Neural cell (in vitro differentiated cells): Measurements from ENCODE around the gene TLE4. TPM values are rescaled to one million over a fixed set of nuclear protein-coding genes. Genes with fewer than 3 reads are reported as not detected.

Source experiments
- H2AFZ ChIP-seq: fragments of 200-600, 300-800 bp; sonication (generic), shearing (Covaris generic); 2 replicates; pipeline ENCODE4 v1.6.0; 2014; ENCODE audit warnings: low read depth, mild to moderate bottlenecking, antibody characterized with exemption, low read length, moderate library complexity
- H3F3A ChIP-seq: fragments of 200-600 bp; shearing (Covaris generic); 2 replicates; pipeline ENCODE4 v1.6.1; 2016; ENCODE audit warnings: mild to moderate bottlenecking, moderate library complexity, mixed read lengths, antibody characterized with exemption, low read length; ENCODE audit not compliant: insufficient read depth, poor library complexity, severe bottlenecking
- H3K27ac ChIP-seq: fragments of 200-600, 300-800 bp; sonication (generic), shearing (Covaris generic); 2 replicates; pipeline ENCODE4 v1.5.1; 2014; ENCODE audit warnings: mild to moderate bottlenecking, low read length, moderate library complexity
- H3K27me3 ChIP-seq: fragments of 300-800, 200-600 bp; sonication (generic), shearing (Covaris generic); 2 replicates; pipeline ENCODE4 v1.6.0; 2014; ENCODE audit warnings: mild to moderate bottlenecking, low read depth, low read length, moderate library complexity; ENCODE audit not compliant: insufficient read depth
- H3K36me3 ChIP-seq: fragments of 300-800, 200-600 bp; sonication (generic), shearing (Covaris generic); 2 replicates; pipeline ENCODE4 v1.5.1; 2014; ENCODE audit warnings: mild to moderate bottlenecking, antibody characterized with exemption, low read length, moderate library complexity; ENCODE audit not compliant: insufficient read depth
- H3K4me2 ChIP-seq: fragments of 300-800, 200-600 bp; sonication (generic), shearing (Covaris generic); 2 replicates; pipeline ENCODE4 v1.6.0; 2014; ENCODE audit warnings: mild to moderate bottlenecking, low read length
- H3K4me3 ChIP-seq: fragments of 300-800, 200-600 bp; sonication (generic), shearing (Covaris generic); 2 replicates; pipeline ENCODE4 v1.5.1; 2014; ENCODE audit warnings: mild to moderate bottlenecking, low read length, moderate library complexity
- H3K79me2 ChIP-seq: fragments of 200-600 bp; shearing (Covaris generic); replicated peaks from 2 replicates; pipeline ENCODE4 v1.6.0; 2014; ENCODE audit warnings: mild to moderate bottlenecking, low read length, moderate library complexity; ENCODE audit not compliant: insufficient read depth
- H3K9ac ChIP-seq: fragments of 300-800, 200-600 bp; sonication (generic), shearing (Covaris generic); 2 replicates; pipeline ENCODE4 v1.6.1; 2016; ENCODE audit warnings: mild to moderate bottlenecking, low read length, mixed read lengths
- H3K9me2 ChIP-seq: fragments of 200-600 bp; shearing (Covaris generic); 2 replicates; pipeline ENCODE4 v1.6.1; 2016; ENCODE audit warnings: mild to moderate bottlenecking, low read length, mixed read lengths; ENCODE audit not compliant: insufficient read depth
- H3K9me3 ChIP-seq: fragments of 200-600, 300-800 bp; sonication (generic), shearing (Covaris generic); 2 replicates; pipeline ENCODE4 v1.6.1; 2016; ENCODE audit warnings: mild to moderate bottlenecking, mixed run types, low read length, moderate library complexity, mixed read lengths
- H4K20me1 ChIP-seq: fragments of 200-600 bp; shearing (Covaris generic); 2 replicates; pipeline ENCODE4 v1.6.1; 2016; ENCODE audit warnings: mild to moderate bottlenecking, mixed run types; ENCODE audit not compliant: insufficient read depth
- CTCF ChIP-seq: fragments of 450-650 bp; IDR thresholded peaks from 2 replicates; pipeline ENCODE4 v1.5.1; 2014; ENCODE audit warnings: antibody characterized with exemption, mild to moderate bottlenecking, moderate library complexity; ENCODE audit not compliant: poor library complexity, severe bottlenecking
- EP300 ChIP-seq: fragments of 450-650 bp; conservative IDR thresholded peaks from 2 replicates; pipeline ENCODE4 v1.6.1; 2014; ENCODE audit warnings: antibody characterized with exemption, mild to moderate bottlenecking, moderate library complexity; ENCODE audit not compliant: poor library complexity, severe bottlenecking
- EZH2 ChIP-seq: fragments of 200-600, 300-800 bp; shearing (Covaris generic), sonication (generic); IDR thresholded peaks from 2 replicates; pipeline ENCODE4 v1.6.1; 2014; ENCODE audit warnings: antibody characterized with exemption, low read length, borderline replicate concordance, mild to moderate bottlenecking; ENCODE audit not compliant: insufficient read depth, poor library complexity, severe bottlenecking
- MXI1 ChIP-seq: fragments of 450-650 bp; conservative IDR thresholded peaks from 2 replicates; pipeline ENCODE4 v1.6.1; 2014; ENCODE audit warnings: antibody characterized with exemption, mild to moderate bottlenecking; ENCODE audit not compliant: poor library complexity, severe bottlenecking
- POLR2AphosphoS5 ChIP-seq: IDR thresholded peaks from 2 replicates; pipeline ENCODE4 v1.6.1; 2012
- RAD21 ChIP-seq: fragments of 450-650 bp; conservative IDR thresholded peaks from 2 replicates; pipeline ENCODE4 v1.6.1; 2014; ENCODE audit warnings: antibody characterized with exemption, mild to moderate bottlenecking, moderate library complexity
- REST ChIP-seq: IDR thresholded peaks from 2 replicates; pipeline ENCODE4 v1.6.1; 2012; ENCODE audit warnings: borderline replicate concordance
- SMC3 ChIP-seq: fragments of 450-650 bp; conservative IDR thresholded peaks from 2 replicates; pipeline ENCODE4 v1.6.1; 2014; ENCODE audit warnings: antibody characterized with exemption, mild to moderate bottlenecking, moderate library complexity; ENCODE audit not compliant: poor library complexity
- TAF1 ChIP-seq: IDR thresholded peaks from 2 replicates; pipeline ENCODE4 v1.6.1; 2012; ENCODE audit warnings: low read depth
- polyA plus RNA-seq: library from polyadenylated mRNA; depleted of rRNA; stranded (reverse); fragments of >200 nt; gene quantifications from 2 replicates; pipeline ENCODE4 v1.2.3, GENCODE V29; 2014

Gene TLE4
- polyA plus RNA-seq, 1 donor from 2014 or later = 143 TPM

- Histone ChIP-seq H3K9me3 (no peaks in the 10 kb centered on the region), H3K27me3 (no peaks in the 10 kb centered on the region), H3K9me2 (no peaks in the 10 kb centered on the region), H3K27ac (no peak overlapping the region), H3K4me2 (no peak overlapping the region), H2AFZ (no peak overlapping the region), H3K4me3 (no peak overlapping the region), H4K20me1 (no peaks in the 10 kb centered on the region), H3K9ac (no peak overlapping the region), H3K36me3 (peaks cover 10% of the 10 kb centered on the region), H3K79me2 (peaks cover 54% of the 10 kb centered on the region), H3F3A (peaks cover 10% of the 10 kb centered on the region)
- TF ChIP-seq POLR2AphosphoS5 (no peak), RAD21 (no peak), REST (no peak), MXI1 (no peak)
These were observed 98.7 kb downstream of the TLE4 start for GRCh38 chr9:79670269-79670961.

- Histone ChIP-seq H2AFZ (no peak overlapping the region), H4K20me1 (no peaks in the 10 kb centered on the region), H3K4me2 (no peak overlapping the region), H3K4me3 (no peak overlapping the region), H3K9ac (no peak overlapping the region), H3K27ac (no peak overlapping the region), H3K9me3 (no peaks in the 10 kb centered on the region), H3K9me2 (no peaks in the 10 kb centered on the region), H3K27me3 (no peaks in the 10 kb centered on the region), H3F3A (peaks cover 4% of the 10 kb centered on the region), H3K79me2 (peaks cover 62% of the 10 kb centered on the region), H3K36me3 (peaks cover 10% of the 10 kb centered on the region)
- TF ChIP-seq REST (no peak), EP300 (no peak), MXI1 (no peak), CTCF (no peak), TAF1 (no peak), POLR2AphosphoS5 (no peak), SMC3 (no peak), RAD21 (no peak), EZH2 (no peak)
These were observed 99.8 kb downstream of the TLE4 start for GRCh38 chr9:79671558-79671957.
